ENCODE measurements around the gene ANXA2R.
A peak's percentile ranks its signal among the peaks of the same experiment; 100 is the strongest.

ANXA2R gene

GRCh38 chr5:43001748-43002147, 38.4 kb downstream of the ANXA2R start:
- CTCF ChIA-PET: interaction anchor here (1.6 kb wide), 1 partner anchor 40 kb away, joined by 4 read pairs; no protein-coding TSS in a partner anchor
- POLR2A ChIA-PET: interaction anchor here (1.2 kb wide), 1 partner anchor 41 kb away, joined by 3 read pairs; no protein-coding TSS in a partner anchor
- no peak for TF ChIP-seq CTCF (IDR thresholded peaks at IDR 0.05; ENCODE audit: control extremely low read depth, extremely low read depth, low read depth, missing control alignments)
- no peak for DNase-seq (ENCODE audit: extremely low spot score)

- ChIA-PET CTCF (interaction anchor here (1.6 kb wide), 1 partner anchor 41 kb away, joined by 4 read pairs; no protein-coding TSS in a partner anchor), POLR2A (no interaction called here)
- DNase-seq (ENCODE audit: extremely low spot score): no peak
- TF ChIP-seq CTCF (IDR thresholded peaks at IDR 0.05; ENCODE audit: control extremely low read depth, extremely low read depth, low read depth, missing control alignments): no peak
Measured at GRCh38 chr5:43000914-43001313, 39.2 kb downstream of the ANXA2R start.

- POLR2A ChIA-PET: no interaction called here
- CTCF ChIA-PET: no interaction called here
- DNase-seq (ENCODE audit: extremely low spot score): no peak
- TF ChIP-seq CTCF (IDR thresholded peaks at IDR 0.05; ENCODE audit: control extremely low read depth, extremely low read depth, low read depth, missing control alignments): no peak
Measured at GRCh38 chr5:43000111-43000840, 39.8 kb downstream of the ANXA2R start.

- CTCF ChIA-PET: interaction anchor here (0.8 to 7.7 kb wide), 12 partner anchors 13 to 112 kb away, joined by 3 to 99 read pairs (median 4); no protein-coding TSS in a partner anchor
- POLR2A ChIA-PET: interaction anchor here (1.2 kb wide), 1 partner anchor 21 kb away, joined by 3 read pairs; no protein-coding TSS in a partner anchor
- TF ChIP-seq CTCF (IDR thresholded peaks at IDR 0.05; ENCODE audit: control extremely low read depth, extremely low read depth, low read depth, missing control alignments): no peak
Measured at GRCh38 chr5:42995360-42995751, 44.8 kb downstream of the ANXA2R start.

GRCh38 chr5:42994555-42995359, 45.4 kb downstream of the ANXA2R start:
- peak; percentile 63 for DNase-seq (ENCODE audit: extremely low spot score)
- ChIA-PET CTCF (interaction anchor here (0.6 to 7.7 kb wide), 24 partner anchors 9 to 491 kb away, joined by 3 to 99 read pairs (median 4); partner anchors contain the start of gene ZNF131), POLR2A (interaction anchor here (1.2 to 1.6 kb wide), 4 partner anchors 8 to 46 kb away, joined by 3 to 13 read pairs (median 9); no protein-coding TSS in a partner anchor)
- TF ChIP-seq CTCF (IDR thresholded peaks at IDR 0.05; ENCODE audit: control extremely low read depth, extremely low read depth, low read depth, missing control alignments): peak; percentile 86

More at GRCh38 chr5:42995360-42995751, 44.8 kb downstream of the ANXA2R start:
- DNase-seq (ENCODE audit: extremely low spot score): no peak

- ChIA-PET CTCF (interaction anchor here (0.6 to 7.7 kb wide), 19 partner anchors 10 to 491 kb away, joined by 3 to 99 read pairs (median 4); partner anchors contain the start of gene ZNF131), POLR2A (interaction anchor here (0.8 to 1.6 kb wide), 5 partner anchors 9 to 47 kb away, joined by 3 to 13 read pairs (median 6); no protein-coding TSS in a partner anchor)
- DNase-seq (ENCODE audit: extremely low spot score): no peak
- TF ChIP-seq CTCF (IDR thresholded peaks at IDR 0.05; ENCODE audit: control extremely low read depth, extremely low read depth, low read depth, missing control alignments): no peak
Measured at GRCh38 chr5:42994246-42994554, 45.9 kb downstream of the ANXA2R start.

All from GM10248 (cell line).